GM19035 (cell line): ENCODE data around the gene ATP9B.

ENCODE experiments used
- ATAC-seq: cut with Tn5 transposase; IDR thresholded peaks from one replicate; pipeline ENCODE4 v1.9.1; 2021; ENCODE audit not compliant: unreplicated experiment

Gene ATP9B

DNA sequence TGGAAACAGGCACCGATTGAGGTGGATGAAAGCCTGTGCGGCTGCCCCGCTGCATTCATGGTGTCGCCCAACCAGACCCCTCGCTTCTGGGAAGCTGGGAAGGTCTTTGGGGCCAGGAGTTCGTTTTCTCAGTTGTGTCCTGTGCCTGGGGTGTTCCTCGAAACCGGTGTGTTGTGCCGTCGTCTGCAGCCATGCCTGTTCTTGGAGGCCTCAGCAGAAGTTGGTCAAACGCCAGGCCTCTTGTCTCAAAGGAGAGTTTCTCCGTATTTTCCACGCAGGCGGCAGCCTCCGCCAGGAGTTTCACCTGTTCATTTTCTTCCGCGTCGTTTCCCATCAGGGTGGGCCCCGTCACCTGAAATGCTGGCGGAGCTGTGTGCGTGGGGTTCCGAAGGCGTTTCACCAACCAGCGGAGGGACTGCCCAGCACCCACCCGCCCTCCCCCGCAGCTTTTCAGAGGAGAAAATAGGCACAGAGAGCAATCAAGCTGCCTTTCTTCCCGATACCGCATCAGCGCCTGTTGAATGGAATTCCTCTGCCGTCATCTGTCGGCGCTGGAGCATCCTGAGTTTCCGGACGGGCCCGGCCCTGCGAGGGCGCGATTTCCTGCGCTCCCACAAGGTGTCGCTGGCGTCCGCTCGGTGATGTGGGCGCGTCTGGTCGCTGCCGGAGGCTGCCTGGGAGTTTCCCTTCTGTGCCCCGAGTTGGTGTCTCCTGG, 309.5 kb downstream of the ATP9B start:
- peak; percentile 56 for ATAC-seq

DNA sequence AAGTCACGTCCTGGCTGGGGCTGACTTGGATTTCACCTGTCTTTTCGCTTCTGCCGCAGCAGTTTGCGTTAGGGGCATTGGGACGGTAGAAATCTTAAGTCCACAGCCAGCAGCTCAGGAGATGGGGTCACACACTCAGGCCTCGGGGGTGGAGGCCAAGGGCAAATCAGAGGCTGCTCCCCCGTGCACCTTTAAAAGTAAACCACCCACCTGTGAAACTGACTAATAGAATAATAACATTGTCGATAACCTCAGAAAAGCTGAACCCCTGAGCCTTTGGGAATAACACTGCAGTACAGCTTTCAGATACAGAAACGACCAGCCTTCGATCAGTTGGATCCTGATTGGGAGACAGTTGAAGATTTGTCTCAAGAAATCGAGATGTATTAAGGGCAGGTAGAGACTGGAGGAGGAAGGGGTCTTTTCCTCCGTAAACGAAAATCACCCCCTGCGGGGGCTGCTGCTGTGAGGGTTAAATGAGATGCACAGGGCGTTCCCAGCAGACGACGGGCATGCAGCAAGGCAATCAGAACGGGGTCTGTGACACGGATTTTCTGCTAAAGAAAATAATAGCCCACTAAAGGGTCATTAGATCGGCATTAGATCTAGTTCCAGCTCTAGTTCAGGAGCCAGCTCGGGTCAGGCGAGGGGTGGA, 310.2 kb downstream of the ATP9B start:
- no peak for ATAC-seq

DNA sequence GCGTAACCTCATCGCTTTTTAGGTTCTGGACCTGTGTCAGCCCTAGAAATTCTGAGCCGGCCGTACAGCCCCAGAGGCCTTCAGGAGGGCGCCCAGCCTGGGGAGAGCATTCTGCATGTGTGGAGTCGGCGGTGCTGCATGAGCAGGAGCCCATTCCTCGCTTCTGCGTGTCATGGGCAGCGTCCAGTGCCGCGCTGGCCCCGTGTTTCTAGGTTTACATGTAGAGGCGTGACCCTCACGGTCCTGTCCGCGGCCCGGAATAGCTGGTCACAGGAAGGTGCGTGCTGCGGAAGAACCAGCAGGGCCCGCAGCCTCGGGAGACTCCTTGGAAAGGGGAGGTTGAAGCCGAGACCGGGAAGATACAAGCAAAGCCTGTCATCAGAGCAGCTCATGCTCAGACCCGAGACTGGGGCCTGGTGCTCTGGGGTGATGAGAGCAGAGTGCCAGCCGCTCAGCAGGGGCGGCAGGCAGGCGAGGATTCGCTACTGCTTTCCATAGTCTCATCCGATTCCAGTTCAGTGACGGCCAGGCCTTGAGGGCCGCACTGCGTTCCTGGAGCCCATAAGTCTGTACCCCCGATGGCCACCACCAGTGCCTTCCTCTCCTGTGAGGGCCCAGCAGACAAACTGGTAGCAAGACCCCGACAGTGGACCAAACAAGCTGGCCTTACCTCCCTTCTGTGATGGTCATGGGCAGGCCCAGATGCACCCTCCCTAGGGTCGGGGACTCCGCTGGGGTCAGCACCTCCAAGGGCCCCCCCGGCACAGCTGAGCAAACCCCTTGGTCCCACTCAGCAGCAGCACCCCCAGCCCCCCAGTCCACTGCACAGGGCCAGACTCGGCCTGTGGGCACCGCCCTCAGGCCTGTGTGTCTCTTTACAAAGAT, 311.0 kb downstream of the ATP9B start:
- ATAC-seq, result peak; percentile 14

DNA sequence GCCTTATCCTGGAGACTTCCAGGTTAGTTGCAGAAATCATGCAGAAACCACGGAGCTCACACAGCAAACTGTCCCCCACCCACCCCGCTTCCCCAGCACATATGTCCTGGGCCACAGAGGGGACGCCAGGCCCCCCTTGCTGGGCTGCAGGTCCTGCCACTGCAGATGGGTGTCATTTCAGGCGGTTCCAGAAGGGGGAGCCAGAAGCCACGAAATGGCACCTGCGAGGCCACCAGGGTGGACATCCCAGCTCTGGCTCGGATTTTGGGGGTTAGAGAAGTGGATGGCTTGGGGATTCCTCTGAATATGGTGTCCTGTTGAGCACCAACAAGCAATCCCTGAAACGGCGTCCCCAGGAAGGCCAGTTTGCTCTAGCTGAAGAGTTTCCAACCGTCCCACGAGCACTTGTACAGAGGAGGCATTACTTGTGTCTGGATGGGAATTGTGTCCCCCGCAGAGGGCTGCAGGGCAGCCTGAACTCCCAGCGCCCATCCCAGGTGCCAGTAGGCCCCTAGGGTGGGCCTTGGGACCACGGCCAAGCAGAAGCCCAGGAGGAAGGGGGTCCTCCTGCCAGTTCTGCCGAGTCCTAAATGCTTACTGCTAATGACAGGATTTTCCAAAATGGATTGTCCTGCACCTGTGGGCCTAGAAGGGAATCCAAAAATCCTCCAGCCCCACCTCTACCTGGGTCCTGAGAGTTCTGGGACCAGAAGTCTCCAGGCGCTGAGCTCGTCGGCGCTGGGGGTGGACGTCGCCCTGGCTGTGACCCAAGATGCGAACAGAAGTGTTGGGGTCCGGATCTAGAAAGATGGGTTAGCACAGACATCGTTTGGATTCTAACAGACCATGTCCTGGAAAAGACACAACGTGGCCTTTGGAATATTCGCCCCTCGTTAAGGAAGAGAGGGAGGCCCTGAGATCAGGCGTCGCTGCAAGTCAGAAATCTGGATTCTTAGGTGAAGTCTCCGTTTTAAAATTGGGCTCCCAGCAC, 311.9 kb downstream of the ATP9B start:
- peak; percentile 41 for ATAC-seq

DNA sequence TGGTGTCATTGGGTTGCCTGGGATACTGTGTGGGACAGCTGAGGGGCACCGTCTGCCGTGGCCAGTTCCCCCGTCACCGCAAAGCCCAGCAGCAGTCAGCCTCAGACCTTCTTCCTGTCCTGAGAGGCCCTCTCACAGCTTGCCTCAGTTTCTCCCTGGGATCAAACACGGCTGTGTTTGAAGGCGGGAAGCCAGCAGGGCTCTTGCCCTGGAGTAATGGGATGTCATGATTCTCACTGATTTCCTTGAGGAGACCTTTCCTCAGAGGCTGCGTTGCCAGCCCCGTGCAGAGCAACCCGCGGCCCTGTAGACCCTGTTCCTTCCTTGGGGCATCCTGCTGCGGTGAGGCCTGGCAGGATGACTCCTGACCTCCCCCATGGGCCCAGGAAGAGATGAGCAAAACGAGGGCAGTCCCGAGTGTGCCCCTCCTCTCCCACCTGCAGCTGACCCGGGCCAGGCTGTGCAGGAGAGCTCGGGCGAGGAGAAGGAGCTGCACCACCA, 312.7 kb downstream of the ATP9B start:
- no peak for ATAC-seq

DNA sequence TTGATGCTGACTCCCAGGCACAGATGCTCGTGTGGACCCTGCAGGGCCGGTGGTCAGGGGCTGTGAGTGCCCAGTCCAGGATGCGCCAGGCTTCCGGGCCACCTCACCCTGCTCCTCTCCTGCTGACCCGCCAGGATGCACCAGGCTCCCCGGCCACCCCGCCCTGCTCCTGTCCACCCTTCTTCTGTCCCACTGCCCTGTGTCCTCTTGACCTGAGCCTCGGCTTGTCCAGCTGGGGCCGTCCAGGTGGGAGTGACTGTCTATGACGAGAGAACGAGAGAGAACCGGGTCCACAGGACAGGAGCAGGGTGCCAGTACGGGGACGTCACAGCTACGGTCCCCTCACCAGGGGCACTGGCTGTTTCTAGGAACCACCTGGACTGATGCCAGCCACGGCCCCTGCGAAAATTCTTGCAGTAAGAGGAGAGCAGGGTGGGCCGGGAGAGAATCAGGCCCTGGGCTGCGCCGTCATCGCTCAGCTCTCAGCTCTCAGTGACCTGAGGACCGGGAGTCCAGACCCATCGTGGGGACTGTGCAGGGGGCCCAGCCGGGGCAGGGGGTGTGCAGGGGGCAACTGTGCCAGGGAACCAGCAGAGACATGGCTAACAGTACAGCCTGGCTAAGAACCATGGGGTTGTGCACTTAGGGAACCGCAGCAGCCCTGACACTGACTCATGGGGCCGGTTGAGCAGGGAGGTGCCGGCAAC, 313.6 kb downstream of the ATP9B start:
- no peak for ATAC-seq

DNA sequence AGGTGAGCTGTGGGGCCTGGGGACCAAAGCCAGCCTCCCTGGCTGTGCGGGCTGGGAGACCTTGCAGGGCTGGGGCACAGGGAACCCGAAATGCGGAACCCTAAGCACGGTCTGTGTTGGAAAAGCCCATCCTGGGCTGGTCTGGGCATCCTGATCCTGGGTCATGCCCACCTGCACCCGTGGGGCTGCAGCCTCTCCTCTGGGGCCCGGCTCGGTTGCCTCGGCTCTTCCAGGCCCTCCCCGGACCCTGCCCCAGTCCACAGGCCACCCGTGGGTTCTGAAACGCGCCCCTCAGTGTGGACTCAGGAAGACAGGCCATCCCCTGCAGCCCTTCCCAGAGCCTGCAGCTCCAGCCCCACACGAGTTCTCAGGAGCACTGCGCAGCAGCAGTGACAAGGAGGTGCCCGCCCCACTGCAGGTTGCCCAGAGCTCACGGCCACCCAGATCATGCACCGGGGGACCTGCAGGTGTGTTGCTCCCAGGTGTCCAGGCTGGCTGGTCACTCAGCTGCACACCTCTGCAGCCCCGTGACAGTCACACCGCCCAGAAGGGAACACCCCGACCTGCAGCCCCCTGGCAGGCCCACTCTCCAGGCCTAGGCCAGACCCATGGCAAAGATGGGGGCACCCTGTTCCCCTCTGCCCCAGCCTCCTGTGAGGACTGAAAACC, 314.3 kb downstream of the ATP9B start:
- no peak for ATAC-seq

DNA sequence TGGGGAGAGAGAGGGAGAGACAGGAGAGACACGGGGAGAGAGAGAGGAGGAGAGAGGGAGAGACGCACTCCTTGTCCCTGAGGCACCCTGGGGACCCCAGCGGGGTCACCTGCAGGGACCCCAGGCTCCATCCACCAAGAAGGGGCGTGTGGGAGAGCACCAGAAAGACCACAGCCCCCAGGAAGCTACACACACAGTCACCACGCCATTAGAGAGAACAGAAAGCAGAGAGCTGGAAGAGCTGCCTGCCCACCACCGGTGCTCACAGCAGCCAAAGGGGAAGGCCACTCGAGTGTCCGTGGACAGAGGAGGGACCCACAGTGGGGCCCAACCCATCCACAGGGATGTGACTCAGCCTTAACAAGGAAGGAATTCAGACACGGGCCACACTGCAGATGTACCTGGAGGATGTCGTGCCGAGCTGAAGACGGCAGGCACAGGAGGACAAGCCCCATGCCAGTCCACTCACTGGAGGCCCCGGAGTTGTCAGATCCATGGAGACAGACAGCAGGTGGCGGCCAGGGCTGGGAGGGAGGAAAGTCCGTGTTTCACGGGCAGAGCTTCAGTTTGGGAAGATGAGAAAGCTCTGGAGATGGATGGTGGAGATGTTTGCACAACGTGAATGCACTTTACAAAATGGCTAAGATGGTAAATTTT, 315.1 kb downstream of the ATP9B start:
- ATAC-seq, result no peak

DNA sequence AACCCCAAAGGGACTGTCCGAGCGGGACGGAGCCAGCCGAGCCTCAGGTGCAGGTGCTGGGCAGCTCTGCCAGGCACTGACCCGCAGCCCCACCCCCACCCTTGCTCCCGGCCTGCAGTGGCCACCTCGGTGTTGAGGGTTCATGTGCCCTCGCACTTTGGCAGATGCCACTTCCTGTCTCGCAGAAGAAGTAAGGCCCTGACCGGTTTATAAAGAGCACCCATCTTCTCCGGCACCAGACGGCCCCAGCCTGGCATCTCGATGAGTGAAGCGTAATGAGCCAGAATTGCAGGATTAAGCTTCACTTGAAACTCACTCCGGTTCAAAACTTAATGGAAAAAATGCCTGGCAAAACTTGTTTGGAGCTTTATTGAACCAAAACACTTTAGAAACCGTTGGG, 315.6 kb downstream of the ATP9B start:
- no peak for ATAC-seq

DNA sequence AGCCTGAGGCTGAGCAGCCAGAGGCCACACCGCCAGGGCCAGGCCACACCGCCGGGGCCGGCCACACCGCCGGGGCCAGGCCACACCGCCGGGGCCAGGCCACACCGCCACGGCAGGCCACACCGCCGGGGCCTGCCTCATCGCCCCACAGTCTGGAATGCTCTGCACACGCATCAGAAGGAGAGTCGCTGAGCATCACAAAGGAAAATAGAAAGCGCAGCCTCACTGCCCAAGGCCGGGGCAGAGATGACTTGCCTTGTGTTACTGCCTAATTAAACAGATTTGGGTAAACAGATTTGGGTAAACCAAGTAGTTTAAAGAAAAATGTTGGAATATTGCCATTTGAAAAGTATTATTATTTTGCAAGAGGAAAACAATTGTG, 316.1 kb downstream of the ATP9B start:
- ATAC-seq, result no peak

DNA sequence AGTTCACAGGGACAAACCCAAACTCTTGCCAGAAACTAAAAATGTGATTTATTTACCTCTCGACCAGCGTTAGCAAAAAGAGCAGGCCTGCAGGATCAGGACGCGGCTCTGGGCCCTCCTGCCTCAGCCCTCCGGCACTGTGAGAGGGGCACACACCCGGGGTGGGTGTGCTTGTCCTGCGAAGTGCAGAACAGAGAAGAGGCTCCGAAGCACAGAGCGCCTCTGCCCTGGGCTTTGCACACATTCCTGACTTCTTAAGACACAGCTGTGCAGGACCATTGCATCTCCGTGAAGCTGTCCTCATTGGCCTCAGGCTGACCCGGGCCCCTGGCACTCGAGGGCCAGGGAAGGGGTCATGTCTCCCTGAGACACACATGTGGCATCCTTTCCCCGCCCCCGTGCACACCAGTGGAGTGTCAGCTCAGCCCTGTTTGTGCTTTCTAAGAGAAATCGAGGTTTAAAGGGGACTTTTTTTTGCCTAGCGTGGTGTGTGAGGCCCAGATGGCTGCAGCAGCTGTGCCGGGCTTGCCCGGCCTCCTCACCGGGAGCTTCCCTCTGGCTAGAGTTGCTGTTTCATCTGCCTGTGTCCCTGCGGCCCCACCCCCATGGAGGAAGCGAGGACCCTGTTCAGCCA, 316.6 kb downstream of the ATP9B start:
- no peak for ATAC-seq

DNA sequence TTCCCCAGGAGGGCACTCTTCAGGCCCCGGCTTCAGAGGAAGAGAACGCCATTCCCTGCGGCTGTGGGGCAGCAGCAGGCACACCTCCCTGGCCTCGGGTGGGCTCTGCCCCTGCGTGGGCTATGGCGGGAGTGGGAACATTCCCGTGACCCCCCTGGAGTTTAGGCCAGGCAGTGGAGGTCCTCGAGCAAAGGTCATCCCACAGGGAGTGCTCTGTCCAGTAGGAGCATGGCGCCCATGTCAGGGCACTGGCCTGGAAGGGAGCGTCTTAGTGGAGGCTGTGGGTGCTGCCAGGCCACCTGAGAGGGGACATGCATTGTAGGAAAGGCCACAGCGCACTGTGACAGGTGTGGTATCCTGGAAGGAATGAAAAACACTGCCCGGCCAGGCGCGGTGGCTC, 317.4 kb downstream of the ATP9B start:
- no peak for ATAC-seq

DNA sequence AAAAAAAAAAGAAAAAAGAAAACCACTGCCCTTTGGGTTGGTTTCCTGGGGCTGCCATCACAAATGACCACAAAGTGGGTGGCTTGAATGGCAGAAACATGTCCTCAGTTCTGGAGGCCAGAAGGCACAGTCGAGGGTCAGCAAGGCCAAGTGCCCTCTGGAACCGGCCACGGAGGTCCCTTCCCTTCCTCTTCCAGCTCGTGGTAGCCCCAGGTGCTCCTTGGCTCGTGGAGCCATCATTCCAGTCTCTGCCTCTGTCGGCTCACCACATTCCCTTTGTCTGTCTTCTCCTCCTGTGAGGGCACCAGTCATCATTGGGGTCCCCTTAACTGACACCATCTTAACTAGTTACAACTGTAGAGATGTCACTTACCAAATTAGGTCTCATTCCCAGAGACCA, 318.0 kb downstream of the ATP9B start:
- ATAC-seq, result no peak

DNA sequence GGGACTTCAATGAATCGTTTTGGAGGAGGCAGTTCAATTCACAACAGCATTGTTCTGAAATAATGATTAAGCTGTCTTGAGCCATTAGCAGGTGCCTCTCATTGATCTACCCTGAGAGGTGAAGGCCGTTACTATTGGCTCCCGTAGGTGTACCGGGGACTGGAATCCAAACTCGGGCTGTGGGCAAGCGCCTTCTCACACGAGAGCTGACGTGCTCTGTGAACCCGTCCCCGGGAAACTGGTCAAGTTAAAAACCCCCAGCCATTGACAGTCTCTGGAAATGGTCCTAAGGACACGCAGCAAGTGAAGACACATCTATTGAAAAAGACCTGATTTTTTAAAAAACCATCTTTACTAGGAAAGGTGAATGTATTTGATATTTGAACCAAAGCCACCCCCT, 318.4 kb downstream of the ATP9B start:
- ATAC-seq, result no peak

DNA sequence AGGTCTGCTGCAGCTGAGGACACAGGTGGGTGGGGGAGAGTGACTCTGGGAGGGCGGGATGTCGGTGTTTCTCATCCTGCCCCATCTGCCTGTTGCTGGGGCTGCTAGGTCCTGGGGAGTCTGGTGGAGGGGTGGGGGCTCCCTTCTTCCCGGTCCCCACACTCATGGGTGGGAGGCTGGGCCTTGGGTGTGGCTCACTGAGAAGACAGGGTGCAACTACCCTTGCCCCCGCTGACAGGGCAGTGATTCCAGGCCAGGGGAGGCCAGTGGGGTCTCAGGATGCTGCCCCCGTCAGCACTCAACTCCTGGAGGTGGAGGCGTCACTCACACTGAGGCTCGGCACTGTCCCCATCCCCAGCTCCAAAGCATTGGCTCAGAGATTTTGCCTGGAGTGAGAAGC, 318.8 kb downstream of the ATP9B start:
- ATAC-seq, result no peak

DNA sequence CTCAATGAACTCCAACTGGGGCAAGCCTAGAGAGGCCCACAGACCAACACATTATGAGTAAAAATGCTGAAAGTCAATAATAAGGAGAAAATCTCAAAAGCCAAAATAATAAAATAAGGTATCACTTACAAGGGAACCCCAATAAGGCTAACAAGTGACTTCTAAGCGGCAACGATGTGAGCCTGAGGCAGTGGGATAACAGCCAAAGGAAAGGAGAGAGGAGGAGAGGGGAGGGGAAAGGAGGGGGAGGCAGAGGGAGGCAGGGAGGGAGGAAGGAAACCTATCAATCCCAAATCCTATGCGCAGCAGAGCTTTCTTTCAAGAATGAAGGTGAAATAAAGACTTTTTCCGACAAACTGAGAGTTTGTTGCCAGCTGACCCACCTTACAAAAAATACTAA, 320.5 kb downstream of the ATP9B start:
- no peak for ATAC-seq

DNA sequence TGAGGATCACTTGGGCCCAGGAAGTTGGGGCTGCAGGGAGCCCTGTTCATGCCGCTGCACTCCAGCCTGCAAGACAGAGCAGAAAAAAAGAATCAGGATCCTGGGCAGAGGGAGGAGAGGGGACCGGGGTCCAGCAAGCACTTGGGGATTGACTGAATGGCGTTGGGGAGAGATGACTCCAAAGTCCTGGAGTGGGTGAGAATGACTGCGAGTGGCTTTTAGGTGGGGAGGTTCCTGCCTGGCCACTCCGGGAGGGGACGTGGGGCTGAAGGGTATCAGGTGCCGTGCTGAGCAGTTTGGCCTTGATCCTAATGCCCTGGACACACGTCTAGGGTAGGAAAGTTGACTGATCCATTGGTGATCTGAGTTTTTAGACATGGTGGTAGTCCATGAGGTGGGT, 323.0 kb downstream of the ATP9B start:
- ATAC-seq, result no peak

DNA sequence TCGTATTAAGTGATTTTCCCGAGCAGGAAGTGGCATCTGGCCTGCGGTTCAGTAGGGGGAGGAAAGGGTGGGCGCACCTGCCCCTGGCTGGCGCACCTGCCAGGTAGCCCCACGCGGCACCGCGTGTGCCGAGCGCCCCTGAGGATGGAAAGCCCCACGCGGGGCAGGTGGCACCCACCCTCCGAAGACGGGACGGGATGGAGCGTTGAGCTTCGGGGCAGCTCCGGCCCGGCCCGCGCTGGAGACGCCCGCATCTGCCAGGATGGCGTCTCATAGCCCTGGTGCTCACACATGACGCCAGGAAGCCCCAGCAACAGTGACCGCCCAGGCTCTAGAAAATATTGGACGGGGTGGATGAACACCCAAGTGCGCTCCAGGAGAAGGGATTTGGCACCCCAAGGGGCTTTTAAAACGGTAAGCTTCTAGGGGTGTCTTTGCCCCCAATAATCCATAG, 324.0 kb downstream of the ATP9B start:
- no peak for ATAC-seq
